CD14-positive monocyte (primary cell): Measurements from ENCODE around the gene CA10. TPM values are rescaled to one million over a fixed set of nuclear protein-coding genes. Genes with fewer than 3 reads are reported as not detected.

Experiments
- DNase-seq, 3 donors: peaks; one replicate each; pipeline ENCODE4 v3.0.0-alpha.2; 2011 to 2022
- H2AFZ ChIP-seq: 2 replicates; pipeline ENCODE4 v1.6.0; 2012; ENCODE audit warnings: mild to moderate bottlenecking, low read depth, low read length, inconsistent platforms; ENCODE audit not compliant: insufficient read depth, poor library complexity, severe bottlenecking
- H3K27ac ChIP-seq, 2 donors: 1 replicate in 1 of 2; 2 replicates in 1 of 2; pipeline ENCODE4 v1.5.1; 2012 to 2013; ENCODE audit warnings: low read length in 2 of 2, control low read depth in 1 of 2, inconsistent platforms in 1 of 2, low read depth in 1 of 2, mild to moderate bottlenecking in 1 of 2
- H3K27me3 ChIP-seq, 2 donors: one replicate each; pipeline versions ENCODE4 v1.6.0 to v1.6.1; 2011 to 2013; ENCODE audit warnings: low read length in 2 of 2; ENCODE audit not compliant: control insufficient read depth in 2 of 2, insufficient read depth in 2 of 2
- H3K36me3 ChIP-seq, 2 donors: replicated peaks in 1 of 2; 1 replicate in 1 of 2; 2 replicates in 1 of 2; pipeline versions ENCODE4 v1.5.1 to v1.6.1; 2012 to 2013; ENCODE audit warnings: low read length in 2 of 2, control low read depth in 1 of 2, inconsistent platforms in 1 of 2, mild to moderate bottlenecking in 1 of 2; ENCODE audit not compliant: insufficient read depth in 2 of 2, control insufficient read depth in 1 of 2
- H3K4me1 ChIP-seq, 2 donors: 1 replicate in 1 of 2; 2 replicates in 1 of 2; pipeline versions ENCODE4 v1.5.1 to v1.6.1; 2012 to 2013; ENCODE audit warnings: low read length in 2 of 2, control low read depth in 1 of 2, inconsistent platforms in 1 of 2, mild to moderate bottlenecking in 1 of 2, moderate library complexity in 1 of 2; ENCODE audit not compliant: insufficient read depth in 2 of 2, control insufficient read depth in 1 of 2
- H3K4me2 ChIP-seq: replicated peaks from 2 replicates; pipeline ENCODE3; 2012; ENCODE audit warnings: low read length, moderate library complexity, mild to moderate bottlenecking; ENCODE audit not compliant: poor library complexity, severe bottlenecking; ENCODE audit errors: extremely low read depth
- H3K4me3 ChIP-seq, 3 experiments: fragments of 200-600 bp in 1 of 3; sonication (generic) in 1 of 3; replicated peaks in 1 of 3; 1 replicate in 2 of 3; 2 replicates in 1 of 3; pipeline ENCODE4 v1.5.1; 2011 to 2013; ENCODE audit warnings: low read length in 3 of 3, mild to moderate bottlenecking in 3 of 3, control low read depth in 2 of 3, low read depth in 2 of 3, inconsistent platforms in 1 of 3, moderate library complexity in 1 of 3
- H3K79me2 ChIP-seq: 2 replicates; pipeline ENCODE4 v1.6.0; 2012; ENCODE audit warnings: mild to moderate bottlenecking, control low read depth, inconsistent platforms, low read length, moderate library complexity; ENCODE audit not compliant: insufficient read depth
- H3K9ac ChIP-seq: 2 replicates; pipeline ENCODE4 v1.6.0; 2017; ENCODE audit warnings: low read length, mild to moderate bottlenecking; ENCODE audit not compliant: insufficient read depth, poor library complexity, severe bottlenecking
- H3K9me3 ChIP-seq, 2 donors: replicated peaks in 1 of 2; 1 replicate in 1 of 2; 2 replicates in 1 of 2; pipeline versions ENCODE4 v1.5.1 to v1.6.1; 2012 to 2013; ENCODE audit warnings: low read length in 2 of 2, control low read depth in 1 of 2; ENCODE audit not compliant: control insufficient read depth in 1 of 2, insufficient read depth in 1 of 2
- H4K20me1 ChIP-seq: 2 replicates; pipeline ENCODE4 v1.6.0; 2012; ENCODE audit warnings: mild to moderate bottlenecking, low read length, control low read depth, moderate library complexity; ENCODE audit not compliant: insufficient read depth
- H3K27ac Mint-ChIP-seq, 7 donors: one replicate each; pipeline ENCODE4 v1.8.0; 2020; ENCODE audit warnings: mild to moderate bottlenecking in 7 of 7, mixed read lengths in 7 of 7, moderate library complexity in 6 of 7, inconsistent platforms in 2 of 7
- H3K27me3 Mint-ChIP-seq, 3 donors: one replicate each; pipeline ENCODE4 v1.8.0; 2021 to 2022; ENCODE audit warnings: low read depth in 3 of 3, mild to moderate bottlenecking in 3 of 3, mixed read lengths in 3 of 3, moderate library complexity in 3 of 3, inconsistent platforms in 1 of 3
- H3K36me3 Mint-ChIP-seq, 2 donors: one replicate each; pipeline ENCODE4 v1.8.0; 2020; ENCODE audit warnings: mixed read lengths in 2 of 2, inconsistent platforms in 1 of 2, mild to moderate bottlenecking in 1 of 2
- H3K4me1 Mint-ChIP-seq: one replicate; pipeline ENCODE4 v1.8.0; 2020; ENCODE audit warnings: mild to moderate bottlenecking, mixed read lengths
- H3K4me3 Mint-ChIP-seq, 2 donors: one replicate each; pipeline ENCODE4 v1.8.0; 2020; ENCODE audit warnings: mild to moderate bottlenecking in 2 of 2, mixed read lengths in 2 of 2, moderate library complexity in 1 of 2
- H3K9me3 Mint-ChIP-seq, 7 donors: one replicate each; pipeline ENCODE4 v1.8.0; 2020 to 2022; ENCODE audit warnings: mixed read lengths in 7 of 7, mild to moderate bottlenecking in 6 of 7, moderate library complexity in 6 of 7, inconsistent platforms in 2 of 7
- WGBS: methylation state at CpG from one replicate; pipeline ENCODE4 v1.1.5; 2013; ENCODE audit warnings: missing lambda C conversion rate; ENCODE audit not compliant: insufficient coverage; 5-methylcytosine and 5-hydroxymethylcytosine counted together
- intact Hi-C, 2 donors: fragments of 100-400 bp; cut with micrococcal nuclease; formaldehyde crosslinking; loops; one replicate each; pipeline versions ENCODE4 v1.15.0 to v1.15.1; 2023
- polyA plus RNA-seq, 3 donors: library from polyadenylated mRNA; depleted of rRNA in 1 of 3; unstranded in 2 of 3; stranded (reverse) in 1 of 3; fragments of 300-500 nt in 2 of 3; fragments of >200 nt in 1 of 3; fragmentation: Illumina TruSeq in 2 of 3; gene quantifications; 1 replicate in 2 of 3; 2 replicates in 1 of 3; pipeline ENCODE4 v1.2.3, GENCODE V29; 2012 to 2021
- TF ChIP-seq, protein P1 (sequence below): fragments of 200-600 bp; IDR thresholded peaks from one replicate; pipeline ENCODE4 v1.8.0; 2022; ENCODE audit warnings: antibody characterized with exemption, mild to moderate bottlenecking

Gene CA10
- polyA plus RNA-seq, 3 donors: not detected

DNA sequence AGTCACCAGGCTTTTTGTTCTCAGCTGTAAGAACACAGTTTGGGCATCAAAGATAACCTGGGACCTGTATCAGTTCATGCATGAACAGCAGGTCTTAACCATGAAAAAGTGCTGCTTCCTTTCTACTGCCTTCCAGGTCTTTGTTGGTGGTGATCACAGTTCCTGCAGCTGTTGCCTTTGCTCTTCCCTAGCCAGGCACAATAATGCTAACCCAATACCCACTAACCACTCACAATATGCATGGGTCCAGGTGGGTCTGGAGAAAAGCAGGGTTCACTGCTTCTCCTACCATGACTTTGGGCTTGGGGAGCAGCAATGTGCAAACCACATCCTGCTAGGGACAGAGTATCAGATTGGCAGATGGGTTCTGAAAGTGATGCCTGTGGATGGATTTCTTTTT, 501.3 kb downstream of the CA10 start:
- TF ChIP-seq, protein P1, sequence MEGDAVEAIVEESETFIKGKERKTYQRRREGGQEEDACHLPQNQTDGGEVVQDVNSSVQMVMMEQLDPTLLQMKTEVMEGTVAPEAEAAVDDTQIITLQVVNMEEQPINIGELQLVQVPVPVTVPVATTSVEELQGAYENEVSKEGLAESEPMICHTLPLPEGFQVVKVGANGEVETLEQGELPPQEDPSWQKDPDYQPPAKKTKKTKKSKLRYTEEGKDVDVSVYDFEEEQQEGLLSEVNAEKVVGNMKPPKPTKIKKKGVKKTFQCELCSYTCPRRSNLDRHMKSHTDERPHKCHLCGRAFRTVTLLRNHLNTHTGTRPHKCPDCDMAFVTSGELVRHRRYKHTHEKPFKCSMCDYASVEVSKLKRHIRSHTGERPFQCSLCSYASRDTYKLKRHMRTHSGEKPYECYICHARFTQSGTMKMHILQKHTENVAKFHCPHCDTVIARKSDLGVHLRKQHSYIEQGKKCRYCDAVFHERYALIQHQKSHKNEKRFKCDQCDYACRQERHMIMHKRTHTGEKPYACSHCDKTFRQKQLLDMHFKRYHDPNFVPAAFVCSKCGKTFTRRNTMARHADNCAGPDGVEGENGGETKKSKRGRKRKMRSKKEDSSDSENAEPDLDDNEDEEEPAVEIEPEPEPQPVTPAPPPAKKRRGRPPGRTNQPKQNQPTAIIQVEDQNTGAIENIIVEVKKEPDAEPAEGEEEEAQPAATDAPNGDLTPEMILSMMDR: no peak
- no peak overlapping the region for H3K27ac Mint-ChIP-seq

DNA sequence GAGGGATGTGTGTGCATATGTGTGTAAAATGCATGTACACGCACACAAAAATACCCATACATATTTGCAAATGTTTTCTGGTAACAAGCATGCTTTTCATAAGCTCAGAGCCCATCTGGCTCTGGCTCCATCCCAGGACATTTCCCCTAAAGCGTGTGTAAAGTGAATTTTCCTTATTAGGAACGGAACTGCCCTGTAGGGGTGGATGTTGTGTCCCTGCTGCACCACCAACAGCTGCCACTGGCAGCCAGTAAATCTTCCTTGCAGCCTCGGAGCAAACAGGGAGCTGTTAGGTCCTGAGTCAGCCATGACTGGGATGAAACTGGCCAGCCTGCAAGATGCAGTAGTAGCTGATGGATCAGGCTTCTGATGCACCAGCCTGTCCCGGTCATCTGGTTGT, 504.6 kb downstream of the CA10 start:
- no peaks in the 10 kb centered on the region for H3K4me1 Mint-ChIP-seq
- H3K27ac ChIP-seq: no peak overlapping the region
- no peak overlapping the region for H3K4me2 ChIP-seq
- H3K9ac ChIP-seq: no peak overlapping the region
- DNase-seq: no peak
- no peaks in the 10 kb centered on the region for H3K36me3 Mint-ChIP-seq
- WGBS: 25% methylated on average over 2 of the region's 5 CpGs
- no peaks in the 10 kb centered on the region for H3K36me3 ChIP-seq
- peaks cover 0 to 6% (median 1%) of the 10 kb centered on the region in 3 donors for H3K27me3 Mint-ChIP-seq
- no peaks in the 10 kb centered on the region for H3K9me3 Mint-ChIP-seq
- no peak overlapping the region for H2AFZ ChIP-seq
- no peaks in the 10 kb centered on the region for H3K79me2 ChIP-seq
- TF ChIP-seq, protein P1: no peak
- no peaks in the 10 kb centered on the region for H3K4me1 ChIP-seq
- H3K27ac Mint-ChIP-seq: no peak overlapping the region
- H3K4me3 Mint-ChIP-seq: no peak overlapping the region
- H4K20me1 ChIP-seq: no peaks in the 10 kb centered on the region
- H3K9me3 ChIP-seq: no peaks in the 10 kb centered on the region
- intact Hi-C loops: no loop called here
- no peaks in the 10 kb centered on the region for H3K27me3 ChIP-seq
- H3K4me3 ChIP-seq: no peak overlapping the region

More for the DNA sequence above, 501.3 kb downstream of the CA10 start:
- Mint-ChIP-seq H3K4me1 (no peaks in the 10 kb centered on the region), H3K36me3 (no peaks in the 10 kb centered on the region), H3K27me3 (peaks cover 0 to 5% (median 0%) of the 10 kb centered on the region in 3 donors), H3K4me3 (no peak overlapping the region), H3K9me3 (no peaks in the 10 kb centered on the region)
- Histone ChIP-seq H3K4me3 (no peak overlapping the region), H3K36me3 (no peaks in the 10 kb centered on the region), H4K20me1 (no peaks in the 10 kb centered on the region), H3K9ac (no peak overlapping the region), H3K4me1 (no peaks in the 10 kb centered on the region), H2AFZ (no peak overlapping the region), H3K9me3 (no peaks in the 10 kb centered on the region), H3K27ac (no peak overlapping the region), H3K4me2 (no peak overlapping the region), H3K79me2 (no peaks in the 10 kb centered on the region), H3K27me3 (no peaks in the 10 kb centered on the region)
- no peak for DNase-seq
- intact Hi-C loops: no loop called here
